GM21786 (cell line): ENCODE results near the gene UBE2E2.

Source experiments
- ATAC-seq: cut with Tn5 transposase; IDR thresholded peaks from one replicate; pipeline ENCODE4 v1.9.1; 2021; ENCODE audit not compliant: unreplicated experiment

UBE2E2 gene

GRCh38 chr3:23573827-23574226 lies 370.7 kb downstream of the UBE2E2 start:
- ATAC-seq, result no peak

GRCh38 chr3:23574822-23575315 lies 371.7 kb downstream of the UBE2E2 start:
- no peak for ATAC-seq

- no peak for ATAC-seq
Measured at GRCh38 chr3:23575697-23576096, 372.6 kb downstream of the UBE2E2 start.

- ATAC-seq, result no peak
Measured at GRCh38 chr3:23576379-23576959, 373.3 kb downstream of the UBE2E2 start.

- ATAC-seq, result no peak
Measured at GRCh38 chr3:23580096-23580713, 377.1 kb downstream of the UBE2E2 start.

GRCh38 chr3:23583980-23584740 lies 381.0 kb downstream of the UBE2E2 start:
- ATAC-seq, result no peak

- no peak for ATAC-seq
Measured at GRCh38 chr3:23587513-23587912, 384.4 kb downstream of the UBE2E2 start.

GRCh38 chr3:23588547-23588946 lies 385.4 kb downstream of the UBE2E2 start:
- no peak for ATAC-seq

- no peak for ATAC-seq
Measured at GRCh38 chr3:23589602-23590001, 386.5 kb downstream of the UBE2E2 start.

- ATAC-seq, result peak; percentile 79
Measured at GRCh38 chr3:23590424-23591273, 387.5 kb downstream of the UBE2E2 start.

- ATAC-seq, result no peak
Measured at GRCh38 chr3:23591374-23591773, 388.2 kb downstream of the UBE2E2 start.

- peak; percentile 59 for ATAC-seq
Measured at GRCh38 chr3:23592961-23593931, 390.1 kb downstream of the UBE2E2 start.

GRCh38 chr3:23594066-23594465 lies 390.9 kb downstream of the UBE2E2 start:
- no peak for ATAC-seq

- ATAC-seq, result no peak
Measured at GRCh38 chr3:23594894-23595670, 392.0 kb downstream of the UBE2E2 start.

- no peak for ATAC-seq
Measured at GRCh38 chr3:23595851-23596250, 392.7 kb downstream of the UBE2E2 start.

GRCh38 chr3:23600167-23600871 lies 397.2 kb downstream of the UBE2E2 start:
- no peak for ATAC-seq

GRCh38 chr3:23601091-23601822 lies 398.1 kb downstream of the UBE2E2 start:
- ATAC-seq, result no peak

- no peak for ATAC-seq
Measured at GRCh38 chr3:23602971-23603370, 399.8 kb downstream of the UBE2E2 start.
